ENCODE results near the gene SIX4.
A peak's percentile ranks its signal among the peaks of the same experiment; 100 is the strongest.

Gene SIX4

GRCh38 chr14:60723907-60724618, at the start of gene SIX4:
SIX4 (minus strand) TSS chr14:60724351; CDS start chr14:60724074, 277 bp downstream.
- peak in 1 of 2 donors; percentile 9 for DNase-seq (ENCODE audit: low spot score in 2 of 2)

GRCh38 chr14:60773558-60773957, 49.4 kb upstream of the SIX4 start:
- Mint-ChIP-seq H3K4me1 (peaks cover 10% of the 10 kb centered on the region), H3K9me3 (no peaks in the 10 kb centered on the region), H3K27me3 (no peaks in the 10 kb centered on the region), H3K36me3 (peaks cover 3% of the 10 kb centered on the region), H3K4me3 (no peak overlapping the region), H3K27ac (no peak overlapping the region)
- no peak for ATAC-seq (ENCODE audit: low read depth)
- DNase-seq (ENCODE audit: low spot score in 2 of 2): no peak

More at GRCh38 chr14:60723907-60724618, at the start of gene SIX4:
- peaks cover 12% of the 10 kb centered on the region for H3K4me1 Mint-ChIP-seq
- H3K27me3 Mint-ChIP-seq: peaks cover 27% of the 10 kb centered on the region
- H3K36me3 Mint-ChIP-seq: no peaks in the 10 kb centered on the region
- peak; percentile 36 for ATAC-seq (ENCODE audit: low read depth)
- peak within 1 kb of the TSS; percentile 97 for H3K4me3 Mint-ChIP-seq
- H3K9me3 Mint-ChIP-seq: no peaks in the 10 kb centered on the region
- H3K27ac Mint-ChIP-seq: no peak within 1 kb of the TSS

GRCh38 chr14:60771117-60771516, 47.0 kb upstream of the SIX4 start:
- H3K27me3 Mint-ChIP-seq: no peaks in the 10 kb centered on the region
- H3K36me3 Mint-ChIP-seq: peaks cover 3% of the 10 kb centered on the region
- no peak overlapping the region for H3K4me3 Mint-ChIP-seq
- H3K27ac Mint-ChIP-seq: no peak overlapping the region
- ATAC-seq (ENCODE audit: low read depth): no peak
- H3K4me1 Mint-ChIP-seq: peaks cover 10% of the 10 kb centered on the region
- no peaks in the 10 kb centered on the region for H3K9me3 Mint-ChIP-seq
- no peak for DNase-seq (ENCODE audit: low spot score in 2 of 2)

- no peak for DNase-seq (ENCODE audit: low spot score in 2 of 2)
- H3K27ac Mint-ChIP-seq: no peak overlapping the region
- H3K36me3 Mint-ChIP-seq: peaks cover 3% of the 10 kb centered on the region
- H3K4me3 Mint-ChIP-seq: no peak overlapping the region
- H3K4me1 Mint-ChIP-seq: peaks cover 16% of the 10 kb centered on the region
- no peaks in the 10 kb centered on the region for H3K9me3 Mint-ChIP-seq
- ATAC-seq (ENCODE audit: low read depth): no peak
- no peaks in the 10 kb centered on the region for H3K27me3 Mint-ChIP-seq
These were observed 44.5 kb upstream of the SIX4 start for GRCh38 chr14:60768602-60769001.

GRCh38 chr14:60760644-60761364, 36.7 kb upstream of the SIX4 start:
- Mint-ChIP-seq H3K27ac (no peak overlapping the region), H3K36me3 (peaks cover under 1% of the 10 kb centered on the region), H3K9me3 (no peaks in the 10 kb centered on the region), H3K27me3 (no peaks in the 10 kb centered on the region), H3K4me3 (no peak overlapping the region), H3K4me1 (peaks cover 18% of the 10 kb centered on the region)
- DNase-seq (ENCODE audit: low spot score in 2 of 2): no peak
- ATAC-seq (ENCODE audit: low read depth): no peak

- Mint-ChIP-seq H3K4me3 (no peak overlapping the region), H3K36me3 (peaks cover 1% of the 10 kb centered on the region), H3K27me3 (no peaks in the 10 kb centered on the region), H3K27ac (no peak overlapping the region), H3K4me1 (peaks cover 18% of the 10 kb centered on the region), H3K9me3 (no peaks in the 10 kb centered on the region)
- no peak for ATAC-seq (ENCODE audit: low read depth)
- no peak for DNase-seq (ENCODE audit: low spot score in 2 of 2)
These were observed 36.1 kb upstream of the SIX4 start for GRCh38 chr14:60760209-60760608.

- peaks cover 1% of the 10 kb centered on the region for H3K36me3 Mint-ChIP-seq
- H3K9me3 Mint-ChIP-seq: no peaks in the 10 kb centered on the region
- H3K27ac Mint-ChIP-seq: no peak overlapping the region
- H3K4me3 Mint-ChIP-seq: peak overlapping the region; percentile 37
- H3K4me1 Mint-ChIP-seq: peaks cover 14% of the 10 kb centered on the region
- ATAC-seq (ENCODE audit: low read depth) (no peak), DNase-seq (ENCODE audit: low spot score in 2 of 2) (no peak)
- H3K27me3 Mint-ChIP-seq: no peaks in the 10 kb centered on the region
These were observed 34.7 kb upstream of the SIX4 start for GRCh38 chr14:60758885-60759284.

GRCh38 chr14:60757567-60758002, 33.4 kb upstream of the SIX4 start:
- peaks cover 1% of the 10 kb centered on the region for H3K36me3 Mint-ChIP-seq
- H3K9me3 Mint-ChIP-seq: no peaks in the 10 kb centered on the region
- ATAC-seq (ENCODE audit: low read depth) (no peak), DNase-seq (ENCODE audit: low spot score in 2 of 2) (no peak)
- no peak overlapping the region for H3K27ac Mint-ChIP-seq
- H3K27me3 Mint-ChIP-seq: no peaks in the 10 kb centered on the region
- peaks cover 22% of the 10 kb centered on the region for H3K4me1 Mint-ChIP-seq
- no peak overlapping the region for H3K4me3 Mint-ChIP-seq

- Mint-ChIP-seq H3K4me1 (peaks cover 22% of the 10 kb centered on the region), H3K27me3 (no peaks in the 10 kb centered on the region)
These were observed 32.7 kb upstream of the SIX4 start for GRCh38 chr14:60756847-60757246.

GRCh38 chr14:60753264-60754119, 29.3 kb upstream of the SIX4 start:
- Mint-ChIP-seq H3K4me1 (peaks cover 20% of the 10 kb centered on the region), H3K9me3 (no peaks in the 10 kb centered on the region), H3K4me3 (no peak overlapping the region), H3K27me3 (no peaks in the 10 kb centered on the region), H3K27ac (peak overlapping the region; percentile 84), H3K36me3 (peaks cover 1% of the 10 kb centered on the region)
- ATAC-seq (ENCODE audit: low read depth): peak; percentile 95
- peak in 1 of 2 donors; percentile 34 for DNase-seq (ENCODE audit: low spot score in 2 of 2)

More at GRCh38 chr14:60756847-60757246, 32.7 kb upstream of the SIX4 start:
- peaks cover 1% of the 10 kb centered on the region for H3K36me3 Mint-ChIP-seq
- no peaks in the 10 kb centered on the region for H3K9me3 Mint-ChIP-seq
- ATAC-seq (ENCODE audit: low read depth) (no peak), DNase-seq (ENCODE audit: low spot score in 2 of 2) (no peak)
- H3K27ac Mint-ChIP-seq: no peak overlapping the region
- no peak overlapping the region for H3K4me3 Mint-ChIP-seq

- Mint-ChIP-seq H3K27ac (no peak overlapping the region), H3K27me3 (no peaks in the 10 kb centered on the region), H3K36me3 (peaks cover 11% of the 10 kb centered on the region), H3K9me3 (no peaks in the 10 kb centered on the region), H3K4me3 (no peak overlapping the region), H3K4me1 (peaks cover 11% of the 10 kb centered on the region)
- ATAC-seq (ENCODE audit: low read depth) (no peak), DNase-seq (ENCODE audit: low spot score in 2 of 2) (no peak)
These were observed 20.4 kb upstream of the SIX4 start for GRCh38 chr14:60744566-60744965.

GRCh38 chr14:60738843-60739508, 14.8 kb upstream of the SIX4 start:
- Mint-ChIP-seq H3K4me3 (no peak overlapping the region), H3K4me1 (peaks cover 20% of the 10 kb centered on the region), H3K36me3 (peaks cover 5% of the 10 kb centered on the region), H3K9me3 (no peaks in the 10 kb centered on the region), H3K27ac (no peak overlapping the region), H3K27me3 (no peaks in the 10 kb centered on the region)
- DNase-seq (ENCODE audit: low spot score in 2 of 2) (no peak), ATAC-seq (ENCODE audit: low read depth) (no peak)

- Mint-ChIP-seq H3K27ac (no peak overlapping the region), H3K4me3 (no peak overlapping the region), H3K27me3 (no peaks in the 10 kb centered on the region), H3K9me3 (no peaks in the 10 kb centered on the region), H3K4me1 (peaks cover 20% of the 10 kb centered on the region), H3K36me3 (no peaks in the 10 kb centered on the region)
- ATAC-seq (ENCODE audit: low read depth) (no peak), DNase-seq (ENCODE audit: low spot score in 2 of 2) (no peak)
These were observed 12.3 kb upstream of the SIX4 start for GRCh38 chr14:60736494-60736893.

Data from memory B cell (primary cell).